ENCODE results near the gene MXI1.

Gene MXI1

GRCh38 chr10:110276603-110277002 is 69.2 kb downstream of the MXI1 start:
- DNase-seq (ENCODE audit: extremely low spot score) = no peak
- ChIA-PET CTCF (interaction anchor here (0.6 kb wide), 2 partner anchors 19 to 135 kb away, joined by 3 to 4 read pairs; no protein-coding TSS in a partner anchor), POLR2A (no interaction called here)
- no peak for TF ChIP-seq FOXK2 (IDR thresholded peaks at IDR 0.05)

GRCh38 chr10:110277591-110277990 is 70.2 kb downstream of the MXI1 start:
- DNase-seq (ENCODE audit: extremely low spot score) = no peak
- no peak for TF ChIP-seq L3MBTL2 (conservative IDR thresholded peaks at IDR 0.05)
- TF ChIP-seq TARDBP (IDR thresholded peaks at IDR 0.05) = no peak
- TF ChIP-seq CTBP1 (IDR thresholded peaks at IDR 0.05; ENCODE audit: borderline replicate concordance) = no peak
- no peak for TF ChIP-seq SP1 (IDR thresholded peaks at IDR 0.05)
- no peak for TF ChIP-seq FOXA1 (IDR thresholded peaks at IDR 0.05)
- TF ChIP-seq LEF1 (IDR thresholded peaks at IDR 0.05; ENCODE audit: borderline replicate concordance) = no peak
- no peak for TF ChIP-seq ELF4 (IDR thresholded peaks at IDR 0.05)
- no peak for TF ChIP-seq BHLHE40 (IDR thresholded peaks at IDR 0.05; ENCODE audit: borderline replicate concordance)
- TF ChIP-seq SUZ12 (IDR thresholded peaks at IDR 0.05) = no peak
- no peak for TF ChIP-seq FOXM1 (IDR thresholded peaks at IDR 0.05; ENCODE audit: borderline replicate concordance)
- TF ChIP-seq FOXK2 (IDR thresholded peaks at IDR 0.05) = no peak
- TF ChIP-seq HDGF (IDR thresholded peaks at IDR 0.05; ENCODE audit: borderline replicate concordance) = no peak
- no peak for TF ChIP-seq PKNOX1 (IDR thresholded peaks at IDR 0.05)
- TF ChIP-seq NFRKB (IDR thresholded peaks at IDR 0.05) = no peak
- TF ChIP-seq ARNT (IDR thresholded peaks at IDR 0.05) = no peak
- TF ChIP-seq ZNF384 (IDR thresholded peaks at IDR 0.05) = no peak
- CTCF ChIA-PET = no interaction called here
- POLR2A ChIA-PET = no interaction called here

GRCh38 chr10:110278562-110279406 is 71.4 kb downstream of the MXI1 start:
- CTCF ChIA-PET = interaction anchor here (0.6 to 1.8 kb wide), 11 partner anchors 10 to 418 kb away, joined by 3 to 7 read pairs (median 4); partner anchors contain the start of gene SMNDC1
- POLR2A ChIA-PET = no interaction called here
- DNase-seq (ENCODE audit: extremely low spot score) = no peak
- TF ChIP-seq ELF4 (IDR thresholded peaks at IDR 0.05) (no peak), LEF1 (IDR thresholded peaks at IDR 0.05; ENCODE audit: borderline replicate concordance) (no peak), CTBP1 (IDR thresholded peaks at IDR 0.05; ENCODE audit: borderline replicate concordance) (no peak), PKNOX1 (IDR thresholded peaks at IDR 0.05) (no peak), BHLHE40 (IDR thresholded peaks at IDR 0.05; ENCODE audit: borderline replicate concordance) (no peak), NFRKB (IDR thresholded peaks at IDR 0.05) (no peak), FOXA1 (IDR thresholded peaks at IDR 0.05) (no peak)

GRCh38 chr10:110279407-110279986 is 72.1 kb downstream of the MXI1 start:
- peak; percentile 64 for DNase-seq (ENCODE audit: extremely low spot score)
- ChIA-PET POLR2A (no interaction called here), CTCF (interaction anchor here (0.6 to 2.1 kb wide), 9 partner anchors 11 to 419 kb away, joined by 3 to 7 read pairs (median 4); partner anchors contain the start of gene SMNDC1)

GRCh38 chr10:110284262-110284661 is 76.9 kb downstream of the MXI1 start:
- TF ChIP-seq FOXA1 (IDR thresholded peaks at IDR 0.05) = no peak
- no peak for TF ChIP-seq PKNOX1 (IDR thresholded peaks at IDR 0.05)
- CTCF ChIA-PET = no interaction called here
- DNase-seq (ENCODE audit: extremely low spot score) = no peak
- POLR2A ChIA-PET = no interaction called here

More at GRCh38 chr10:110279407-110279986, 72.1 kb downstream of the MXI1 start:
- TF ChIP-seq CTBP1 (IDR thresholded peaks at IDR 0.05; ENCODE audit: borderline replicate concordance) (no peak), HDGF (IDR thresholded peaks at IDR 0.05; ENCODE audit: borderline replicate concordance) (0 out of 2 replicates have a peak, but pooled peaks have one; percentile 33)

- ChIA-PET CTCF (interaction anchor here (0.6 kb wide), 1 partner anchor 82 kb away, joined by 3 read pairs; no protein-coding TSS in a partner anchor), POLR2A (interaction anchor here (1.7 kb wide), 1 partner anchor 19 kb away, joined by 5 read pairs; the partner anchor contains the start of gene SMNDC1)
- DNase-seq (ENCODE audit: extremely low spot score) = no peak
- TF ChIP-seq FOXM1 (IDR thresholded peaks at IDR 0.05; ENCODE audit: borderline replicate concordance) (no peak), PKNOX1 (IDR thresholded peaks at IDR 0.05) (no peak), ARNT (IDR thresholded peaks at IDR 0.05) (no peak), L3MBTL2 (conservative IDR thresholded peaks at IDR 0.05) (no peak), ELF4 (IDR thresholded peaks at IDR 0.05) (no peak), HDGF (IDR thresholded peaks at IDR 0.05; ENCODE audit: borderline replicate concordance) (no peak), TARDBP (IDR thresholded peaks at IDR 0.05) (no peak), LEF1 (IDR thresholded peaks at IDR 0.05; ENCODE audit: borderline replicate concordance) (no peak), SP1 (IDR thresholded peaks at IDR 0.05) (no peak), NFRKB (IDR thresholded peaks at IDR 0.05) (no peak), CTBP1 (IDR thresholded peaks at IDR 0.05; ENCODE audit: borderline replicate concordance) (no peak), FOXK2 (IDR thresholded peaks at IDR 0.05) (no peak), BHLHE40 (IDR thresholded peaks at IDR 0.05; ENCODE audit: borderline replicate concordance) (no peak), SUZ12 (IDR thresholded peaks at IDR 0.05) (no peak), ZNF384 (IDR thresholded peaks at IDR 0.05) (no peak)
Observed at GRCh38 chr10:110285501-110285900, 78.1 kb downstream of the MXI1 start.
